OCI-LY7 (cell line): Measurements from ENCODE around the gene VPS37D. TPM values are rescaled to one million over a fixed set of nuclear protein-coding genes. Genes with fewer than 3 reads are reported as not detected.

Experiments
- BruUV-seq: library from RNA; stranded (reverse); fragments of 400-500 nt; replicated peaks from 2 replicates; lab custom pipeline; 2021; lab: Mats Ljungman, UMichigan
- CTCF ChIA-PET: fragments of 300-600 bp; sonication (Branson Sonifier 250); formaldehyde crosslinking; loops from one replicate; lab custom pipeline; 2022; ENCODE audit warnings: antibody characterized with exemption; ENCODE audit not compliant: unreplicated experiment; lab: Charles Lee
- POLR2A ChIA-PET: fragments of 300-600 bp; sonication (Branson Sonifier 250); formaldehyde crosslinking; loops from one replicate; lab custom pipeline; 2022; ENCODE audit warnings: antibody characterized with exemption; lab: Charles Lee
- DNase-seq: peaks from one replicate; pipeline ENCODE4 v3.0.0-alpha.2; 2015; ENCODE audit warnings: low spot score
- H2AFZ ChIP-seq: fragments of 200-600 bp; sonication (generic), shearing (Covaris generic); 2 replicates; pipeline ENCODE4 v1.6.1; 2014; ENCODE audit warnings: mild to moderate bottlenecking, antibody characterized with exemption, low read length, moderate library complexity
- H3K27ac ChIP-seq: fragments of 200-600 bp; sonication (generic); 2 replicates; pipeline ENCODE4 v1.5.1; 2014; ENCODE audit warnings: mixed run types, low read depth, mild to moderate bottlenecking, moderate library complexity, low read length, inconsistent platforms; ENCODE audit not compliant: poor library complexity, severe bottlenecking
- H3K36me3 ChIP-seq: fragments of 200-600 bp; sonication (generic); 2 replicates; pipeline ENCODE4 v1.6.1; 2014; ENCODE audit warnings: mild to moderate bottlenecking, antibody characterized with exemption, low read length, moderate library complexity, mixed read lengths; ENCODE audit not compliant: insufficient read depth
- H3K4me1 ChIP-seq: fragments of 200-600 bp; sonication (generic); 2 replicates; pipeline ENCODE4 v1.5.1; 2014; ENCODE audit warnings: mild to moderate bottlenecking, low read length; ENCODE audit not compliant: insufficient read depth, poor library complexity, severe bottlenecking
- H3K4me2 ChIP-seq: fragments of 200-600 bp; sonication (generic); 2 replicates; pipeline ENCODE4 v1.6.1; 2014; ENCODE audit warnings: mild to moderate bottlenecking, low read length
- H3K4me3 ChIP-seq: fragments of 200-600 bp; sonication (generic); 2 replicates; pipeline ENCODE4 v1.5.1; 2014; ENCODE audit warnings: mild to moderate bottlenecking, low read depth, low read length; ENCODE audit not compliant: poor library complexity, severe bottlenecking
- H3K79me2 ChIP-seq: fragments of 200-600 bp; sonication (generic); 2 replicates; pipeline ENCODE4 v1.6.1; 2016; ENCODE audit warnings: low read depth, mild to moderate bottlenecking, low read length, moderate library complexity, mixed read lengths; ENCODE audit not compliant: insufficient read depth
- H3K9me2 ChIP-seq: fragments of 200-600 bp; sonication (generic); 2 replicates; pipeline ENCODE4 v1.6.1; 2016; ENCODE audit warnings: mild to moderate bottlenecking, low read length, mixed read lengths; ENCODE audit not compliant: insufficient read depth
- H3K9me3 ChIP-seq: fragments of 200-600 bp; sonication (generic); 2 replicates; pipeline ENCODE4 v1.6.1; 2014; ENCODE audit warnings: mild to moderate bottlenecking, mixed run types, low read length, mixed read lengths
- H4K20me1 ChIP-seq: fragments of 200-600 bp; sonication (generic); 2 replicates; pipeline ENCODE4 v1.6.1; 2014; ENCODE audit warnings: mild to moderate bottlenecking, antibody characterized with exemption, low read length, moderate library complexity, mixed read lengths; ENCODE audit not compliant: insufficient read depth
- CTCF ChIP-seq: fragments of 200-600 bp; sonication (generic); conservative IDR thresholded peaks from 2 replicates; pipeline ENCODE4 v1.5.1; 2014; ENCODE audit warnings: mild to moderate bottlenecking, antibody characterized with exemption, low read length, moderate library complexity, mixed read lengths
- EZH2phosphoT487 ChIP-seq: fragments of 200-600 bp; sonication (generic); IDR thresholded peaks from 2 replicates; pipeline ENCODE4 v1.6.1; 2018; ENCODE audit warnings: low read depth, borderline replicate concordance, mild to moderate bottlenecking, mixed run types, antibody characterized with exemption, low read length, moderate library complexity, mixed read lengths
- intact Hi-C: fragments of 100-400 bp; cut with micrococcal nuclease; formaldehyde crosslinking; loops from one replicate; pipeline ENCODE4 v1.10.0; 2022; ENCODE audit not compliant: unreplicated experiment
- total RNA-seq, 2 experiments: library from RNA; depleted of rRNA in 1 of 2; stranded (reverse); fragments of >200 nt in 1 of 2; shearing (Covaris generic) in 1 of 2; gene quantifications; 2 replicates each; pipeline ENCODE4 v1.2.3, GENCODE V29; 2014 to 2022

VPS37D gene
- total RNA-seq, 2 experiments from 2014 or later = 5.3 TPM

DNA sequence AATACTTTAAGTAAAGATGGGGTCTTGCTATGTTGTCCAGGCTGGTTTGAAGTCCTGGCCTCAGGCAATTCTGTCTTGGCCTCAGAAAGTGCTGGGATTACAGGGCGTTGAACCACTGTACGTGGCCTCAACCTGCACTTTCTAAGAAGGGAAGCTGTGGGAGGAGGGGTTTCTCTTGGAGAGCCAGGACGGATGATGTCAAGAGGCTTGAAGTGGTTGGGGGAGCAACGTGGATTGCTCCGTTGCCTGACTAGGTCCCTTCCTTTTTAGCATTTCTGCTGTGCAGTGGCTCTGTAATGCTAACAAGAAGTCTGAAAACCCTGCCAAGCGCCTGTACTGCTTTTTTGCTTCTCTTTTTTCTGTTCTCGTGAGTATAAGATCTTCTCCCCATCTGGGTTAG, 23.0 kb downstream of the VPS37D start:
- CTCF ChIA-PET = no interaction called here
- H3K9me3 ChIP-seq = no peaks in the 10 kb centered on the region
- H3K36me3 ChIP-seq = peaks cover 94% of the 10 kb centered on the region
- no peak for DNase-seq
- no peak overlapping the region for H3K4me2 ChIP-seq
- H2AFZ ChIP-seq = no peak overlapping the region
- no TSS peak for BruUV-seq
- POLR2A ChIA-PET = interaction anchor here (0.7 kb wide), 1 partner anchor 217 kb away, joined by 3 read pairs; no protein-coding TSS in a partner anchor
- intact Hi-C loops = no loop called here
- no peaks in the 10 kb centered on the region for H3K9me2 ChIP-seq
- no peaks in the 10 kb centered on the region for H4K20me1 ChIP-seq
- TF ChIP-seq CTCF (no peak), EZH2phosphoT487 (no peak)
- no peak overlapping the region for H3K4me3 ChIP-seq
- no peak overlapping the region for H3K27ac ChIP-seq
- H3K79me2 ChIP-seq = peaks cover 12% of the 10 kb centered on the region
- no peaks in the 10 kb centered on the region for H3K4me1 ChIP-seq

DNA sequence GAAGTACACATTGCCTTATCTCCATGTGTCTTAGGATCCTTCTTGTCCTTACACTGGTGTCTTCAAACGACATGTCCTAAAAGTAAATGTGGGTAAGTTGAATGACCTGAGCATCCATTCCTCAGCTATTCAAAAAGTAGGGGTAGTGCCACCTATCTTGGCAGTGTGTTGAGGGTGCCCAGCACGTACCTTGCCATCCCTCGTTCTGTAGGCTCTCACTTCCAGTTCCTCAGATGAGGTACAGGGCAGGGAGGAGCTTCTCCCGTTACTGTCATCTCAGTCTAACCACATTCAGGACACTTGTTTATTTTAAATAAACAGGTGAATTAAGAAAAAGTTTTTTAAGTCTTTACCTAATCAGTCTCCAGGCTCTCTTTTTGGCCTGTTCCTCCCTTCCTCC, 28.7 kb downstream of the VPS37D start:
- no peak overlapping the region for H3K4me2 ChIP-seq
- intact Hi-C loops = no loop called here
- ChIA-PET CTCF (no interaction called here), POLR2A (interaction anchor here (0.5 kb wide), 1 partner anchor 244 kb away, joined by 3 read pairs; no protein-coding TSS in a partner anchor)
- no peaks in the 10 kb centered on the region for H3K79me2 ChIP-seq
- no peak overlapping the region for H2AFZ ChIP-seq
- H3K9me3 ChIP-seq = no peaks in the 10 kb centered on the region
- no peak for DNase-seq
- H4K20me1 ChIP-seq = no peaks in the 10 kb centered on the region
- H3K9me2 ChIP-seq = no peaks in the 10 kb centered on the region
- BruUV-seq = no TSS peak
- H3K4me1 ChIP-seq = no peaks in the 10 kb centered on the region
- H3K4me3 ChIP-seq = no peak overlapping the region
- peaks cover 82% of the 10 kb centered on the region for H3K36me3 ChIP-seq
- TF ChIP-seq EZH2phosphoT487 (no peak), CTCF (no peak)
- H3K27ac ChIP-seq = no peak overlapping the region

DNA sequence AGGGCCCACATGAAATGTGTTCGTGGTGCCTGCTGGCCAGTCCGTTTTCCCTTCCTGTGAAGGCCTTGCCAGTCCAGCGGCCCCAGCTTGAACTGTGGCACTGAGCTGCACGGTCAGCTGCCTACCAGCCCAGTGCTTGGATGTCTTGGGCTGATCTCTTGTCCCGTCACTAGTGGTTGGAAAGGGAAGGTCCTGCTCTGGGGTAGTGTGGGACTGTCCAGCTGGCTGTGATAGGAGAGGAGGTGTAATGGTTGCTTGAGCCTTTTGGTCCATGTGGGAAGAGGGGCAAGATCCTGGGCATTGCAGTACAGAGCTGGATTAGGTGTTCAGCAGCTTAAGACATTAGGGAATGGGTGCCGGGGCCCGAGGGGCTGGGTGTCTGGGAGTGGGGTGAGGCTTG, 30.8 kb downstream of the VPS37D start:
- intact Hi-C loops = no loop called here
- ChIA-PET POLR2A (interaction anchor here (1.2 kb wide), 1 partner anchor 14 kb away, joined by 3 read pairs; no protein-coding TSS in a partner anchor), CTCF (no interaction called here)
- no peak overlapping the region for H3K4me2 ChIP-seq
- H3K9me2 ChIP-seq = no peaks in the 10 kb centered on the region
- H3K4me3 ChIP-seq = no peak overlapping the region
- no peaks in the 10 kb centered on the region for H3K4me1 ChIP-seq
- H4K20me1 ChIP-seq = no peaks in the 10 kb centered on the region
- H3K36me3 ChIP-seq = peaks cover 62% of the 10 kb centered on the region
- TF ChIP-seq EZH2phosphoT487 (no peak), CTCF (no peak)
- H3K79me2 ChIP-seq = no peaks in the 10 kb centered on the region
- no peak for DNase-seq
- no TSS peak for BruUV-seq
- H3K9me3 ChIP-seq = no peaks in the 10 kb centered on the region
- H3K27ac ChIP-seq = no peak overlapping the region
- no peak overlapping the region for H2AFZ ChIP-seq
